SIG-M5 treated with dmso at 0.1 percent for 504 hours (cell line): ENCODE data around the gene RNU6-9.
"Not testable (repeated sequence)": the region's sequence is repeated elsewhere in the genome, so short reads cannot be mapped to it uniquely, and the experiment has no call there.

Experiments used
- DNase-seq: peaks from one replicate; lab custom pipeline; 2025; ENCODE audit not compliant: unreplicated experiment; lab: John Stamatoyannopoulos, UW

RNU6-9 gene

DNA sequence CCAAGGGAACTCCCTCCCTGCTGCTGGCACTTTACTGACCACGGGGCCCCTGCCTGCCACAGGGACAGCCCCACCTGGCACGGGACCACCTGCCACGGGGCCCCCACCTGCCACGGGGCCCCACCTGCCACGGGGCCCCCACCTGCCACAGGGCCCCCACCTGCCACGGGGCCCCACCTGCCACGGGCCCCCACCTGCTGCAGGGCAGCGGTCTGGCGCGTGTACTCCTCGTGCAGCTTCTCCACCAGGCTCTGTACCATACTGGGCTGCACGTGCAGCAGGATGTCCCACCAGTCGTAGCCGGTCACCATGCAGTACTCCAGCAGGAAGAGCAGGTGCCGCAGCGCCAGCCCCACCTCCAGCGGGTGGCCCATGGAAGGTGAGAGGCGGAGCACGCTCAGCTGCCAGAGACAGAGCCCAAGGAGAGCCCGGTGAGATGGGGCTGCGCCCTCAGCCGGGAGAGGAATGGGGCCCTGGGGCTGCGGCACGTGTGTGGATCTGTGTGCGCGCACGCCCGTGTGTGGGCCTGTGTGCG lies 16.4 kb upstream of the RNU6-9 start:
- DNase-seq: no peak

DNA sequence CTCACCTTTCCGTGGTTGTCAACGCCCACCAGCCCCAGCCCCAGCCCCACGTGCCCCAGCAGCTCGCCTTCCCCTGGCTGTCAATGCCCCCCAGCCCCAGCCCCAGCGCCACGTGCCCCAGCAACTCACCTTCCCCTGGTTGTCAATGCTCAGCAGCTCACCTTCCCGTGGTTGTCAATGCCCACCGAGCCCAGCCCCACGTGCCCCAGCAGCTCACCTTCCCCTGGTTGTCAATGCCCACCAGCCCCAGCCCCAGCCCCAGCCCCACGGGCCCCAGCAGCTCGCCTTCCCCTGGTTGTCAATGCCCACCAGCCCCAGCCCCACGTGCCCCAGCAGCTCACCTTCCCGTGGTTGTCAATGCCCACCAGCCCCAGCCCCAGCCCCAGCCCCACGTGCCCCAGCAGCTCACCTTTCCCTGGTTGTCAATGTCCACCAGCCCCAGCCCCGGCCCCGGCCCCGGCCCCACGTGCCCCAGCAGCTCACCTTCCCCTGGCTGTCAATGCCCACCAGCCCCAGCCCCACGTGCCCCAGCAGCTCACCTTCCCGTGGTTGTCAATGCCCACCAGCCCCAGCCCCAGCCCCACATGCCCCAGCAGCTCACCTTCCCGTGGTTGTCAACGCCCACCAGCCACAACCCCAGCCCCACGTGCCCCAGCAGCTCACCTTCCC lies 15.2 kb upstream of the RNU6-9 start:
- DNase-seq: not testable (repeated sequence)

DNA sequence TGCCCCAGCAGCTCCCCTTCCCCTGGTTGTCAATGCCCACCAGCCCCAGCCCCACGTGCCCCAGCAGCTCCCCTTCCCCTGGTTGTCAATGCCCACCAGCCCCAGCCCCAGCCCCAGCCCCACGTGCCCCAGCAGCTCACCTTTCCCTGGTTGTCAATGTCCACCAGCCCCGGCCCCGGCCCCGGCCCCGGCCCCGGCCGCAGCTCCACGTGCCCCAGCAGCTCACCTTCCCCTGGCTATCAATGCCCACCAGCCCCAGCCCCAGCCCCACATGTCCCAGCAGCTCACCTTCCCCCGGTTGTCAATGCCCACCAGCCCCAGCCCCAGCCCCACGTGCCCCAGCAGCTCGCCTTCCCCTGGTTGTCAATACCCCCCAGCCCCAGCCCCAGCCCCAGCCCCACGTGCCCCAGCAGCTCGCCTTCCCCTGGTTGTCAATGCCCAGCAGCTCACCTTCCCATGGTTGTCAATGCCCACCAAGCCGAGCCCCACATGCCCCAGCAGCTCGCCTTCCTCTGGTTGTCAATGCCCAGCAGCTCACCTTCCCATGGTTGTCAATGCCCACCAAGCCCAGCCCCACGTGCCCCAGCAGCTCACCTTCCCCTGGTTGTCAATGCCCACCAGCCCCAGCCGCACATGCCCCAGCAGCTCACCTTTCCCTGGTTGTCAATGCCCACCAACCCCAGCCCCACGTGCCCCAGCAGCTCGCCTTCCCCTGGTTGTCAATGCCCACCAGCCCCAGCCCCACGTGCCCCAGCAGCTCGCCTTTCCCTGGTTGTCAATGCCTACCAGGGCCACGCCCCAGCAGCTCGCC lies 14.3 kb upstream of the RNU6-9 start:
- not testable (repeated sequence) for DNase-seq

DNA sequence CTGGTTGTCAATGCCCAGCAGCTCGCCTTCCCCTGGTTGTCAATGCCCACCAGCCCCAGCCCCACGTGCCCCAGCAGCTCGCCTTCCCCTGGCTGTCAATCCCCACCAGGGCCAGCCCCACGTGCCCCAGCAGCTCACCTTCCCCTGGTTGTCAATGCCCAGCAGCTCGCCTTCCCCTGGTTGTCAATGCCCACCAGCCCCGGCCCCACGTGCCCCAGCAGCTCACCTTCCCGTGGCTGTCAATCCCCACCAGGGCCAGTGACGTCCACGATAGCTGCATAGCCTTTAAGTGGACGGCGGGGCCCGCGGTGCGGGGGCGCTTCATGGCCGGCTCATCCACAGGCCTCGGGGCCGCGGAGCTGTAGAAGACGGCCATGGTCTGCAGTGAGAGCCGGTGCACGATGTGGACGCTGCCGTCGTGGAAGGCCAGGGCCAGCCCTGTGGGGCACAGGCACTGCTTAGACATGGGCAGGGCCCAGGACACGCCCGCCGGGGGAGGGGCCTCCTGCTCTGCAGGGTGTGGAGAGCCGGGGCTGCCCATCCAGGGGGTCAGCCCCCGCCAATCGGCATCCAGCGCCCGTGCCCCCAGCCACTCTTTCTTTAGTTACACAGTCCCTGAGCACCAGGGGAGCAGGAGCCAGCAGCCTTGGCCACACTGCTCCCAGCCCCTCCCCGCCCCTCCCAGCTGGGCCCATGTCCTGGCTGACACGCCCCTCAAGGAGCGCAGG lies 13.4 kb upstream of the RNU6-9 start:
- DNase-seq: no peak

DNA sequence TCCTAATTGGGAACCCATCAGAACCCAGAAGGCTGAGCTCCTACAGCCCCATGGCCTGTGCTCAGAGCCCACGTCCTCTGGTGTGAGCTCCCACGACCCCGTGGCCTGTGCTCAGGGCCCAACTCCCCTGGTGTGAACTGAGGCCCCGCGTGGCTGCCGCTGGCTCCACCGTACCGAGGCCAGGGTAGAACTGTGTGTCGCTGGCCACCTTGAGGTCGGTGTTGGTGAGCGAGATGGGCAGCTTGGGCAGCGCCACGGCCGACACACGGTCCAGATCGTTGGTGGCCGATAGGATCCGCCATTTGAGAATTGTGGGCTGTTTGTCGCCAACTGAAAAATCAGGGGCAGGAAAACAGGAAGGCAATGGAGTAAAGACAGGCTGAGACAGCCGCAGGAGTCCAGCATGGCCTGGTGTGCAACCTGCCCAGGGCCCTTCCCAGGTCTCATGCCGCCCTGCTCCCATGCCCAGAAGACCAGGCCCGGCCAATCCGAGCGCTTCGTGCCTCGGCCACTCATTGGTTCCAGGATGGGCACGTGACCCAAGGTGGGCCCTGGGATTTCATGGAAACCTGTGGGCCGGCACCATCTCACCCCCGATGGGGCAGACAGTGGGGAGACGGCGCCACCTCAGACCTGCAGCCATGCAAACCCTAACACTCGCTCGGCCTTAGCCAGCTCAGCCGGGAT lies 11.8 kb upstream of the RNU6-9 start:
- no peak for DNase-seq

DNA sequence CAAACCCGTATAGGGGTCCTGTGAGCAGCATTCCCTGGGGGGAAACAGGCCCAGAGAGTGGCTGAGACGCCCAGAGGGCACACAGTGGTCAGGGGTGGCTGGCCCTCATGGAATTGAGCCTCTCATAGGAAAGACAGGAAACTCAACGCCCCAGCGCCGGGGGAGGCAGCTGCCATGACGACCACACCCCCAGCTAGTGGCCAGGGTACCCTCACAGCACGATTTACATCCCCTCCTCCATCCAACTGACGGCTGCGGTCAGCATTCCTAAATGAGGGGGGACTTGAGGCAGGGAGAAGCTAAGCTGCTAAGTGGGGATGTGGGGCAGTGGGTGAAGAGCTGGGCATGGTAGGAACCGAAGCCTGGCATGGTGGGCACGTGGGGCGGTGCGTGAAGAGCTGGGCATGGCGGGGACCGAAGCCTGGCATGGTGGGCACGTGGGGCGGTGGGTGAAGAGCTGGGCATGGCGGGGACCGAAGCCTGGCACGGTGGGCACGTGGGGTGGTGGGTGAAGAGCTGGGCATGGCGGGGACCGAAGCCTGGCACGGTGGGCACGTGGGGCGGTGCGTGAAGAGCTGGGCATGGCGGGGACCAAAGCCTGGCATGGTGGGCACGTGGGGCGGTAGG lies 10.3 kb upstream of the RNU6-9 start:
- no peak for DNase-seq

DNA sequence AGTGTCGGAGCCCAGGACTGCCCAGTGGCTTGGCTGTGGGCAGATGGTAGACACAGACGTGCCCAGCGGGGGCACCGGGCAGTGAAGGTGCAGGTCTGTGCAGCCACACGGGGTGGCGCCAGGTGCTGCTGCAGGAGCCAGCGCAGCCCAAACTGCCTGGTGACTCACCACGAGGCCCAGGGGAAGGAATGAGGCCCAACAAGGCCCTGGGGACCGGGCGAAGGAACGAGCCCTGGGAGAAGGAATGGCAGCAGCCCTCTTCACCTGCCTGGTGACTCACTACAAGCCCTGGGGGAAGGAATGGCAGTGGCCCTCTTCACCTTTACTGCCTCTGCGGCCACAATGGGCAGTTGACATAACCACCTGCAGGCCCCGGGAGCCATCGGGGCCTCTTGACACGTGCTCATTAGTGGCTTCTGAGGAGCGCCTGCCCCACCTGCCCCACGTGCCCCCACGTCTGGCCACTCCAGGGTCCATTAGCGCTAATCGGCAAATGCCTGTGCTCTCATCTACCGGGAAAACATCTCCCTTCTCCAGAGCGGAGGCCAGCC lies 9.5 kb upstream of the RNU6-9 start:
- DNase-seq: no peak

DNA sequence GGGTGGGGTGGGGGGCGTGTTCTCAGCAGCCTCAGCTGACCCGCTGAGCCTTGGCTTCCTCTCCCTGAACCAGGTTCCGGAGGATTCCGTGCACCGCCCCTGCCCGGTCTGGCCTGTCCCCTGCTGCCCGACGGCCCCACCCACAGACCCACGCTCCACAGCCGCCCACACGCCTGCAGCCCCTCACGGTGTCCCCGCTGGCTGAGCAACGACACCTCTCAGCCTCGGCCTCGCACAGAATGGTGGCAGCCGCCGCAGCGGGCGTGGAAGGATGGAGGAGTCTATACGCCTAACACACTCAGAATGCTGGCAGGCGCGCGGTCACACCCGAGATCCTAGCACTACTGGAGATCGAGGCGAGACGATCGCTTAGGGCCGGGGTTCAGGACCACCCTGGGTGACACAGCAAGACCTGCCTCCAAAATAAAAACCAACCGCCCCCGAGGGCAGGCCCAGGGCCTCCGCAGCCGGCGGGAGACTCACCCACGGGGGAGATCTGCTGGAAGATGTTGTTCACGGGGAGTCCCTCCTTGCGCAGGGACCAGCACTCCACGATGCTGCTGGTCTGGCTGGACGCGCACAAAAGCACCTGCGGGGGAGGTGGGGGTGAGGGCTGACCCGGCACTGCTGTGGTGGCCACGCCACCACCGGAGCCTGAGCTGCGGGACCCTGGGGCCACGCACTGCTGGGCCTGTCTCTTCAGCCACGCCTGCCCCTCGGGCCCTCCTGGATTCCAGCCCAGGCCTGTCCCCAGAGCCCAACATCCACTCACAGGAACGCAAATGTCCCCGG lies 8.7 kb upstream of the RNU6-9 start:
- DNase-seq: no peak

DNA sequence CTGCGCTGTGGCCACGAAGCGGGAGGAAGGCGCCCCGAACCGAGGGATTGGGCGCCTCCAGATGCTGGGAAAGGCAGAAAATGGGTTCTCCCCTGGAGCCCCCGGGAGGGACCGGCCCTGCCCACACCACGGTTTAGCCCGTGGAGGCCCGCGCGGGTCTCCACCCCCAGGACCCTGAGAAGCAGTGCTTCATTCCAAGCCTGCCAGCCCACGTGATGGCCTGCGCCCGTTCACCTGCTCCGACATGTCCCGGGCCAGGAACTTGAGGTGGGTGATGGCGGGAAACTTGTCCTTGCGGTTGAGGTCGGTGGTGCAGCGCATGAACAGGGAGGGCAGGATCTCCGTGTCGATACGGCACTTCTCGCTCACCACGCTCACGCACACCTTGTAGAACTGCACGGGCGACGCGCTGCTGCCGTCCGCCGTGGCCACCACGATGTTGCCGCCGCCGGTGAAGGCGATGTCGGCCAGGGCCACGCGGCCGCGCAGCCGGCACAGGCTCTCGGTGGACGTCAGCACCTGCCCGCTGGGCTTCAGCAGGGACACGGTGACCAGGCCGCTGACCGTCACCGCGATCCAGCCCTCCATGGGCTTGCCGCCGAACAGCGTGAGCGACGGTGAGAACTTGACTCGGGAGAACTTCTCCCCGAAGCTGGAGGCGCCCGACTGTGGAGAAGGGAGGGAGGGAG lies 7.6 kb upstream of the RNU6-9 start:
- no peak for DNase-seq

DNA sequence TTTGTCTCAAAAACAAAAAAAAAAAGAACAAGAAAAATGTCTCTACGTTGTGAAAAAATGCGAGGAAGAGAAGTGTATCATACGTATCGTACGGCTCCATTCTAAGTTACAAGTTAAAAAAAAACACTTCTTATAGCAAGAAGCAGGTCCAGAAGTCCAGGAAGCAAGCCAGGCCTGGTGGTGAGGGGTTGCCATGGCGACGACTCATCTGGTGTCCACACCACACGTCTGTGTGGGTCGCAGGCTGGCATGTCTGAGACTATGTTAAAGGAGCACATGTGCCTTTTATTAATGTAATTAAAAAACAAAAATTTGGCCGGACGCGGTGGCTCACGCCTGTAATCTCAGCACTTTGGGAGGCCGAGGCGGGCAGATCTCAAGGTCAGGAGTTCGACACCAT lies 6.2 kb upstream of the RNU6-9 start:
- DNase-seq: no peak

DNA sequence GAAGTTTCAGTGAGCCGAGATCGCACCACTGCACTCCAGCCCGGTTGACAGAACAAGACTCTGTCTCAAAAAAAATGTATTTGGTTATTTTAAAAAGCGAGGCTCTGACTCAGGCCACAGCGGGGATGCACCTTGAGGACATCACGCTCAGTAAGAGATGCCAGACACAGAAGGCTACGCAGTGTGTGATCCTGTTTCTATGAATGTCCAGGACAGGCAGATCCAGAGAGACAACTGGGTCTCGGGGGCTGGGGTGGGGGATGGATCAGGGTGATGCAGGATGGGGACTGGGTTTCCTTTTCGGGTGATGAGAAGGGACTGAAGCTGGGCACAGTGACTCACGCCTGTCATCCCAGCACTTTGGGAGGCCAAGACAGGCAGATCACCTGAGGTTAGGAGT lies 5.7 kb upstream of the RNU6-9 start:
- no peak for DNase-seq

DNA sequence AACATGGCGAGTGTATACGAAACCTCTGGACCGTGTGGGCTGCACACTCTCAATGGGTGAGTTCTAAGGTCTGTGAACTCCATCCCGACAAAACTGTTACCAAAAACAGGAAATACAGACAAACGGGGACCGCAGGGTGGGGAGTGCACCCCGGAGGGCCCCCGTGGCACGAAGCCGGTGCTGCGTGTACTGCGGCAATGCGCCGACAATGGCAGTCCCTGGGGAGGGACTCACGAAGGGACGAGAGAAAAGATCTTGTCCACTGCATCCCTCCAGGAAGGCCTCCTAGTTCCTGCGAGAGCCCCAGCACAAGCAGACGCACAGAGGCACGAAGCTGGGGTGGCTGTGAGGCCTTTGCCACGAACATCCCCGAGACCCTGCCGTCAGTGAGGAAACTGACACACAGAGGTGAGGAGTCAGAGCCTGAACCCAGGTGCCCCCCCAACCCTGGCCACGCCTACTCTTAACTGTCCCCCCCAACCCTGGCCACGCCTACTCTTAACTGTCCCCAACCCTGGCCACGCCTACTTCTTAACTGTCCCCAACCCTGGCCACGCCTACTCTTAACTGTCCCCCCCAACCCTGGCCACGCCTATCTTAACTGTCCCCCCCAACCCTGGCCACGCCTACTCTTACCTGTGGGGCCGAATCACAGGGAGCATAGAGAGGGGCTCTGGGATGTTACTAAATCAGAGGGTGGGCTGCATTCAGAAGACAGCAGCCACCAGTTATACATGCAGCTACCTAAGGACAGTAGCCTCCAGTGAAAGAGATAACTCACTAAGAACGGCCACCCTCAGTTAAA lies 4.5 kb upstream of the RNU6-9 start:
- no peak for DNase-seq

DNA sequence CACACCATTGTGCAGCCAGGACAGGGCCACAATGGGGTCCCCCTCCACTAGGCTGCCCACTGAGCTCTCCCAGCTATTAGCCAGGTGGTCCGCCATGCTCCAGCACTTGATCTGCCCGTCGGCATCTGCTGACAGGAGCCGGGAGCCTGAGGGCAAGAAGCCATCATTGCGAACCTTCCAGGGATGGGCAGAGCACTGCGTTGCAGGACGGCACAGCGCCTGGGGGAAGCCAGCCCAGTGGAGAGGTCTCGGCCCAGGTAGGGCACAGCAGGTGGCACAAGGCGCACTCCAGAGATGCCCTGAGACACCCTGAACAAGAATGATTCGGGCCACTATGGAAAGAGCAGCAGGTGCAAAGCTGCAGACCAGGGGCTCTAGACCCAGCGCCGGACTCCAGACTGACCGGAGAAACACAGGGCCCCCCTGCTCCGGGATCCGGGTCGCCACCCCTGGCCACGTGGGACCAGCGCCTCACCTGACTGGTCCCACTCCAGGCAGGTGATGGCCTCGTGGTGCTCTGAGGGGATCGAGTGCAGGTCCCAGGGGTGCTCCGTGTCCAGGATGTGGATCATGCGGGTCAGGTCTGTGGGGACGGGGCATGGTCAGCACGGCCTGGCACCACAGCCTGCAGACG lies 3.5 kb upstream of the RNU6-9 start:
- no peak for DNase-seq

DNA sequence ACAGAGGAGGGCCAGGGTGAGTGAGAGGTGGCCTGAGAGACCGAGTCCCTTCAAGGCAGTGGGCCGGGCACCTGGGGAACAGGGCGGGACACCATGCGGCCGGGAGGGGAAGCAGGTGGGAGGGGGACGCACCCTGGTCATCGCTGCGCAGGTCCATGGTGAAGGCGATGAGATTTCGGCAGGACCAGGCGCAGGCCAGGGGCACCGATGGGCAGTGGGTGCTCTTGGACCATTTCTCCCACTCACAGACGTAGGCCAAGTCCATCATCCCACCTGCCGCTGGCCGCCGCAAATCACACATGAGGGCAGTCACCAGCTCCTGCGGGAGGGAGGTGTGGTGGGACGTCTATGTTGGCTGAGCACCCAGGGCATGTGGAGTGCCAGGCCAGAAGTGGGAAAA lies 2.5 kb upstream of the RNU6-9 start:
- no peak for DNase-seq

DNA sequence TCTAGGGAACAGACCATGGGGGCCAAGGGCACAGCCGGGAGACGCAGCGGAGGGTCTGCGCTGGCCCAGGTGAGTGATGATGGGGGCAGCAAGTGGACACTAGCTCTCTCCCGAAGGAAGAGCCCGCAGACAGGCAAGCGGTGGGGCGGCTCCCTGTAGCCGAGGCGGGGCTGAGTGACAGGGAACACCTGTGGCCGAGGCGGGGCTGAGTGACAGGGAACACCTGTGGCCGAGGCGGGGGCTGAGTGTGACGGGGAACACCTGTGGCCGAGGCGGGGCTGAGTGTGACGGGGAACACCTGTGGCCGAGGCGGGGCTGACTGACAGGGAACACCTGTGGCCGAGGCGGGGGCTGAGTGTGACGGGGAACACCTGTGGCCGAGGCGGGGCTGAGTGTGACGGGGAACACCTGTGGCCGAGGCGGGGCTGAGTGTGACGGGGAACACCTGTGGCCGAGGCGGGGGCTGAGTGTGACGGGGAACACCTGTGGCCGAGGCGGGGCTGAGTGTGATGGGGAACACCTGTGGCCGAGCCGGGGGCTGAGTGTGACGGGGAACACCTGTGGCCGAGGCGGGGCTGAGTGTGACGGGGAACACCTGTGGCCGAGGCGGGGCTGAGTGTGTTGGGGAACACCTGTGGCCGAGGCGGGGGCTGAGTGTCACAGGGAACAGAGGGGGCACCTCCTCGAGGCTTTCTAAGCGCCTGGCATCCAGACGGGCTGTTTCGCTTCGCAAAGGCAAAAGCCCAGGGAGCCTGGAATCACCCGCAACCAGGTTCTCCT lies 1.7 kb upstream of the RNU6-9 start:
- not testable (repeated sequence) for DNase-seq

DNA sequence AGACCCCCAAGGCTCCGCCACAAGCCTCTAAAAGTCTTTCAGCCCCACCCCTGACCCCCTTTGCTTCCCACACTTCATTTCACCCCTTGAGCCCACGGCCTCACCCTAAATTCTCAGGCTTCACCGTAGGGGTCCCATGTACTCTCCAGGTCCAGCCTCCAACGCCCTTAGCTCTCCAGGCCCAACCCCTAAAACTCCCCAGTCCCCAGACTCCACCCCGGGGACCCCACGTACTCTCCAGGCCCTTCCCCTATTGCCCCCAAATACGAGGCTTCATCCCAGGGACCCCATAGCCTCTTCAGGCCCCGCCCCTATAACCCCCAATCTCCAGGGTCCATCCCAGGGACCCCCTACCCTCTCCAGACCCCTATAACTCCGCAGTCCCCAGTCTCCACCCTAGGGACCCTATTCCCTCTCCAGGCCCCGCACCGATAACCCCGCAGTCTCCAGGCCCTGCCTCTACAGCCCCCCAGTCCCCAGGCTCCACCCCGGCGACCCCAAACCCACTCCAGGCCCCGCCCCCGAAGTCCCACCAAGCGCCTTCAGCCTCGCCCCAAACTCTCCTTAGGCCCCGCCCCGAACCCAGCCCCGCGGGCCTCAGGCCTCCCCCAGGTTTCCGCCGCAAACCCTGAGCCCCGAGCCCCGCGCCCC lies 916 bp upstream of the RNU6-9 start:
- no peak for DNase-seq
